K562 (cell line): ENCODE results near the gene B4GALNT4. TPM values are rescaled to one million over a fixed set of nuclear protein-coding genes. Genes with fewer than 3 reads are reported as not detected.

Experiments
- CUX1 ChIP-seq: fragments of 200-800 bp; sonication (Bioruptor generic); IDR thresholded peaks from 2 replicates; pipeline ENCODE4 v1.6.1; 2016; ENCODE audit warnings: missing genetic modification characterization, missing compliant biosample characterization
- E2F6 ChIP-seq, 2 experiments: IDR thresholded peaks; 2 replicates each; pipeline ENCODE4 v1.6.1; 2011; ENCODE audit warnings: borderline replicate concordance in 1 of 2, control low read depth in 1 of 2, low read depth in 1 of 2, low read length in 1 of 2, mild to moderate bottlenecking in 1 of 2, mixed read lengths in 1 of 2, moderate library complexity in 1 of 2; ENCODE audit not compliant: insufficient read depth in 1 of 2, insufficient read length in 1 of 2, poor library complexity in 1 of 2, severe bottlenecking in 1 of 2; ENCODE audit errors: extremely low read depth in 1 of 2
- HDAC2 ChIP-seq: fragments of 450-650 bp; IDR thresholded peaks from 2 replicates; pipeline ENCODE4 v1.6.1; 2016; ENCODE audit warnings: mild to moderate bottlenecking
- HDAC6 ChIP-seq: IDR thresholded peaks from 2 replicates; pipeline ENCODE4 v1.6.1; 2012; ENCODE audit warnings: low read depth, mild to moderate bottlenecking, control low read depth, inconsistent platforms, low read length, moderate library complexity
- KLF1 ChIP-seq: fragments of 450-650 bp; IDR thresholded peaks from 2 replicates; pipeline ENCODE4 v1.6.1; 2016; ENCODE audit warnings: missing genetic modification characterization, missing compliant biosample characterization
- LCOR ChIP-seq: sonication (generic); formaldehyde crosslinking; IDR thresholded peaks from 2 replicates; pipeline ENCODE4 v1.8.0; 2022; ENCODE audit warnings: mild to moderate bottlenecking, missing genetic modification reagents
- MCM3 ChIP-seq: fragments of 450-650 bp; IDR thresholded peaks from 2 replicates; pipeline ENCODE4 v1.6.1; 2016
- NCOR1 ChIP-seq: fragments of 450-650 bp; IDR thresholded peaks from 2 replicates; pipeline ENCODE4 v1.6.1; 2016; ENCODE audit warnings: mild to moderate bottlenecking, moderate library complexity
- NFE2L1 ChIP-seq: fragments of 450-650 bp; IDR thresholded peaks from 2 replicates; pipeline ENCODE4 v1.6.1; 2016; ENCODE audit warnings: missing genetic modification characterization, low read depth, mild to moderate bottlenecking, missing compliant biosample characterization, moderate library complexity, borderline replicate concordance
- PHF21A ChIP-seq: fragments of 450-650 bp; IDR thresholded peaks from 2 replicates; pipeline ENCODE4 v1.6.1; 2017; ENCODE audit warnings: low read depth, borderline replicate concordance
- SIN3B ChIP-seq: fragments of 450-650 bp; IDR thresholded peaks from 2 replicates; pipeline ENCODE4 v1.6.1; 2017; ENCODE audit warnings: low read depth, mild to moderate bottlenecking, moderate library complexity
- SMAD2 ChIP-seq: fragments of 150-350 bp; IDR thresholded peaks from 2 replicates; pipeline ENCODE4 v1.6.1; 2014; ENCODE audit warnings: low read depth, mild to moderate bottlenecking, low read length
- SMARCA4 ChIP-seq: fragments of 450-650 bp; IDR thresholded peaks from 2 replicates; pipeline ENCODE4 v1.6.1; 2016
- ZFP1 ChIP-seq: fragments of 450-650 bp; formaldehyde crosslinking; IDR thresholded peaks from 2 replicates; pipeline ENCODE4 v1.4.0; 2020; ENCODE audit warnings: mild to moderate bottlenecking, mixed read lengths
- ZFPM2 ChIP-seq: fragments of 250-450 bp; sonication (Bioruptor Pico); IDR thresholded peaks from 2 replicates; pipeline ENCODE4 v1.5.1; 2022; ENCODE audit warnings: mild to moderate bottlenecking
- ZNF316 ChIP-seq: fragments of 450-650 bp; IDR thresholded peaks from 2 replicates; pipeline ENCODE4 v1.6.1; 2016
- ZNF668 ChIP-seq: fragments of 250-450 bp; sonication (Bioruptor Pico); IDR thresholded peaks from 2 replicates; pipeline ENCODE4 v1.8.0; 2022; ENCODE audit warnings: mild to moderate bottlenecking, inconsistent platforms
- polyA plus RNA-seq, 8 experiments: library from polyadenylated mRNA; depleted of rRNA in 4 of 8; stranded (reverse) in 5 of 8; unstranded in 3 of 8; fragments of >200 nt; fragmentation: Nextera tagmentation in 2 of 8; fragmentation: Illumina TruSeq in 1 of 8; extraction: Ambion mirVana in 2 of 8; extraction: Trizol in 1 of 8; gene quantifications; 2 replicates each; pipeline versions ENCODE4 v1.2.1 to v1.2.3, GENCODE V29; 2011 to 2014; ENCODE audit warnings: inconsistent platforms in 1 of 8, missing spikeins in 1 of 8
- total RNA-seq, 7 experiments: library from RNA; depleted of rRNA in 6 of 7; stranded (reverse); fragments of >200 nt in 6 of 7; fragmentation: Illumina TruSeq in 2 of 7; extraction: Trizol in 2 of 7; gene quantifications; 2 replicates each; pipeline versions ENCODE4 v1.2.1 to v1.2.3, GENCODE V29; 2011 to 2021; ENCODE audit warnings: low replicate concordance in 1 of 7
- TF ChIP-seq, protein P1 (sequence below), 2 experiments: fragments of 150-350 bp in 1 of 2; IDR thresholded peaks; 2 replicates each; pipeline ENCODE4 v1.6.1; 2012 to 2016; ENCODE audit warnings: low read depth in 2 of 2, low read length in 2 of 2, mild to moderate bottlenecking in 1 of 2, moderate library complexity in 1 of 2

The B4GALNT4 gene
- total and polyA plus RNA-seq, 9 of the 15 experiments (the other 6 are each of a cell fraction or from before 2014, with no cell fraction given): 0.20 to 37.1 (median 10.8) TPM; not detected in 1

GRCh38 chr11:355581-356458 is 13.5 kb upstream of the B4GALNT4 start (continued):
- peak; percentile 79; the same call in 1 of the 2 replicates for TF ChIP-seq CUX1 (CRISPR knock-in tag)
- peak; percentile 4 to 67 for TF ChIP-seq E2F6 (IDR thresholded peaks at IDR 0.05; ENCODE audit: borderline replicate concordance in 1 of 2, extremely low read depth in 1 of 2, insufficient read depth in 1 of 2, insufficient read length in 1 of 2, low read depth in 1 of 2, low read length in 1 of 2, poor library complexity in 1 of 2, severe bottlenecking in 1 of 2)
- no peak for TF ChIP-seq NFE2L1 (tag)
- TF ChIP-seq MCM3: no peak
- no peak; the same call in 1 of the 2 replicates for TF ChIP-seq ZFPM2 (CRISPR knock-in tag)
- TF ChIP-seq ZNF668 (CRISPR knock-in tag): peak; percentile 87; the same call in 1 of the 2 replicates
- TF ChIP-seq ZNF316: no peak
- no peak for TF ChIP-seq LCOR (CRISPR knock-in tag)
- TF ChIP-seq, protein P1, sequence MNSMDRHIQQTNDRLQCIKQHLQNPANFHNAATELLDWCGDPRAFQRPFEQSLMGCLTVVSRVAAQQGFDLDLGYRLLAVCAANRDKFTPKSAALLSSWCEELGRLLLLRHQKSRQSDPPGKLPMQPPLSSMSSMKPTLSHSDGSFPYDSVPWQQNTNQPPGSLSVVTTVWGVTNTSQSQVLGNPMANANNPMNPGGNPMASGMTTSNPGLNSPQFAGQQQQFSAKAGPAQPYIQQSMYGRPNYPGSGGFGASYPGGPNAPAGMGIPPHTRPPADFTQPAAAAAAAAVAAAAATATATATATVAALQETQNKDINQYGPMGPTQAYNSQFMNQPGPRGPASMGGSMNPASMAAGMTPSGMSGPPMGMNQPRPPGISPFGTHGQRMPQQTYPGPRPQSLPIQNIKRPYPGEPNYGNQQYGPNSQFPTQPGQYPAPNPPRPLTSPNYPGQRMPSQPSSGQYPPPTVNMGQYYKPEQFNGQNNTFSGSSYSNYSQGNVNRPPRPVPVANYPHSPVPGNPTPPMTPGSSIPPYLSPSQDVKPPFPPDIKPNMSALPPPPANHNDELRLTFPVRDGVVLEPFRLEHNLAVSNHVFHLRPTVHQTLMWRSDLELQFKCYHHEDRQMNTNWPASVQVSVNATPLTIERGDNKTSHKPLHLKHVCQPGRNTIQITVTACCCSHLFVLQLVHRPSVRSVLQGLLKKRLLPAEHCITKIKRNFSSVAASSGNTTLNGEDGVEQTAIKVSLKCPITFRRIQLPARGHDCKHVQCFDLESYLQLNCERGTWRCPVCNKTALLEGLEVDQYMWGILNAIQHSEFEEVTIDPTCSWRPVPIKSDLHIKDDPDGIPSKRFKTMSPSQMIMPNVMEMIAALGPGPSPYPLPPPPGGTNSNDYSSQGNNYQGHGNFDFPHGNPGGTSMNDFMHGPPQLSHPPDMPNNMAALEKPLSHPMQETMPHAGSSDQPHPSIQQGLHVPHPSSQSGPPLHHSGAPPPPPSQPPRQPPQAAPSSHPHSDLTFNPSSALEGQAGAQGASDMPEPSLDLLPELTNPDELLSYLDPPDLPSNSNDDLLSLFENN (IDR thresholded peaks at IDR 0.05; ENCODE audit: low read depth in 2 of 2, low read length in 2 of 2): no peak
- no peak for TF ChIP-seq SMARCA4
- no peak for TF ChIP-seq PHF21A
- no peak for TF ChIP-seq HDAC6
- no peak; the same call in none of the 2 replicates for TF ChIP-seq KLF1 (tag)
- no peak for TF ChIP-seq NCOR1
- 0 out of 2 replicates have a peak, but pooled peaks have one; percentile 48 for TF ChIP-seq ZFP1 (CRISPR knock-in tag)
- no peak for TF ChIP-seq HDAC2
- TF ChIP-seq SIN3B: no peak
- TF ChIP-seq SMAD2: no peak
